Measurements from ENCODE around the gene METAP1D.

DNA sequence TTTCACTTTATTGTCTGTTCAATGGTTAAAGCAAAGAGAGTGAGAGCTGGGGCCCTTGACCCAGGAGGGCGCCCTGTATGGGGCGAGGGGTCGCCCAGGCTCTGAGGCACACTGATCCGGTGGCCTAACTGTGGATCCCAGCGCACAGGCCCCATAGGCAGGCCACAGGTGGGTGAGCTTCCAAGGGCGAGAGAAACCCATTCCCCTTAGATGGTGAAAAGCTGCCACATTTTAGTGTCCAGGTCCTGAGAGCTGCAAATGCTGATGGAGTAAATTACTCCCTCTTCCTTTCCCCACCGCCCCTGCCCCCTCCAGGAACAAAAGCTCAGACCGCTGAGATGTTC, 108.8 kb downstream of the METAP1D start:
- TF ChIP-seq POLR2A (IDR thresholded peaks at IDR 0.05): no peak
- TF ChIP-seq, protein P1, sequence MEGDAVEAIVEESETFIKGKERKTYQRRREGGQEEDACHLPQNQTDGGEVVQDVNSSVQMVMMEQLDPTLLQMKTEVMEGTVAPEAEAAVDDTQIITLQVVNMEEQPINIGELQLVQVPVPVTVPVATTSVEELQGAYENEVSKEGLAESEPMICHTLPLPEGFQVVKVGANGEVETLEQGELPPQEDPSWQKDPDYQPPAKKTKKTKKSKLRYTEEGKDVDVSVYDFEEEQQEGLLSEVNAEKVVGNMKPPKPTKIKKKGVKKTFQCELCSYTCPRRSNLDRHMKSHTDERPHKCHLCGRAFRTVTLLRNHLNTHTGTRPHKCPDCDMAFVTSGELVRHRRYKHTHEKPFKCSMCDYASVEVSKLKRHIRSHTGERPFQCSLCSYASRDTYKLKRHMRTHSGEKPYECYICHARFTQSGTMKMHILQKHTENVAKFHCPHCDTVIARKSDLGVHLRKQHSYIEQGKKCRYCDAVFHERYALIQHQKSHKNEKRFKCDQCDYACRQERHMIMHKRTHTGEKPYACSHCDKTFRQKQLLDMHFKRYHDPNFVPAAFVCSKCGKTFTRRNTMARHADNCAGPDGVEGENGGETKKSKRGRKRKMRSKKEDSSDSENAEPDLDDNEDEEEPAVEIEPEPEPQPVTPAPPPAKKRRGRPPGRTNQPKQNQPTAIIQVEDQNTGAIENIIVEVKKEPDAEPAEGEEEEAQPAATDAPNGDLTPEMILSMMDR (IDR thresholded peaks at IDR 0.05): no peak

All from thyroid gland (tissue), 4 donors.